DND-41 (cell line): ENCODE results near the gene SLC35A4.

Source experiments
- EZH2 ChIP-seq: IDR thresholded peaks from 3 replicates; pipeline ENCODE4 v1.6.1; 2012; ENCODE audit warnings: borderline replicate concordance, low read depth, mild to moderate bottlenecking, moderate library complexity, low read length, inconsistent platforms; ENCODE audit not compliant: severe bottlenecking
- TF ChIP-seq, protein P1 (sequence below): IDR thresholded peaks from 2 replicates; pipeline ENCODE4 v1.5.1; 2012; ENCODE audit warnings: borderline replicate concordance, low read length, moderate library complexity, mild to moderate bottlenecking; ENCODE audit not compliant: poor library complexity, severe bottlenecking; ENCODE audit errors: extremely low read depth

DNA sequence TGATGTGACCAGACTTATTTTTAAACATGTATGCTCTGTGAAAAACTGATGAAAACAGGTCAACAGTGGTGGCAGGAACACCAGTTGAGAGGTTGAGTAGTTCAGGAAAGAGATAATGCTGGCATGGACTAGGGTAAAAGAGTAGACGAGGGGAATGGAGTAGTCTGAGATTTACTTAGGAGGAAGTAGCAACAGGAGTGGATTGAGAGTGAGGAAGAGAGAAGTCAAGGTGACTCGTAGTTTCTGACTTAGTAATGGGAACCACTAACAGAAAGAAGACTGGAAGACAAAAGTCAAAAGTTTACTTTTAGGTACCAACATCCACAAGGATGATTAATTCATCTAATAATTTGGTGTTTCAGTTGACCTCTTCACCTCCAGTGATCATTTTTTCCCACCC lies 11.0 kb upstream of the SLC35A4 start:
- TF ChIP-seq, protein P1, sequence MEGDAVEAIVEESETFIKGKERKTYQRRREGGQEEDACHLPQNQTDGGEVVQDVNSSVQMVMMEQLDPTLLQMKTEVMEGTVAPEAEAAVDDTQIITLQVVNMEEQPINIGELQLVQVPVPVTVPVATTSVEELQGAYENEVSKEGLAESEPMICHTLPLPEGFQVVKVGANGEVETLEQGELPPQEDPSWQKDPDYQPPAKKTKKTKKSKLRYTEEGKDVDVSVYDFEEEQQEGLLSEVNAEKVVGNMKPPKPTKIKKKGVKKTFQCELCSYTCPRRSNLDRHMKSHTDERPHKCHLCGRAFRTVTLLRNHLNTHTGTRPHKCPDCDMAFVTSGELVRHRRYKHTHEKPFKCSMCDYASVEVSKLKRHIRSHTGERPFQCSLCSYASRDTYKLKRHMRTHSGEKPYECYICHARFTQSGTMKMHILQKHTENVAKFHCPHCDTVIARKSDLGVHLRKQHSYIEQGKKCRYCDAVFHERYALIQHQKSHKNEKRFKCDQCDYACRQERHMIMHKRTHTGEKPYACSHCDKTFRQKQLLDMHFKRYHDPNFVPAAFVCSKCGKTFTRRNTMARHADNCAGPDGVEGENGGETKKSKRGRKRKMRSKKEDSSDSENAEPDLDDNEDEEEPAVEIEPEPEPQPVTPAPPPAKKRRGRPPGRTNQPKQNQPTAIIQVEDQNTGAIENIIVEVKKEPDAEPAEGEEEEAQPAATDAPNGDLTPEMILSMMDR, result no peak
- no peak for TF ChIP-seq EZH2
